HG02981 (cell line): ENCODE data around the gene SLC15A3.
"Not testable (repeated sequence)": the region's sequence is repeated elsewhere in the genome, so short reads cannot be mapped to it uniquely, and the experiment has no call there.

Experiments
- ATAC-seq: cut with Tn5 transposase; IDR thresholded peaks from one replicate; pipeline ENCODE4 v1.9.1; 2021; ENCODE audit warnings: mild to moderate bottlenecking, moderate library complexity; ENCODE audit not compliant: unreplicated experiment

SLC15A3 gene

GRCh38 chr11:60915248-60915914, 36.6 kb downstream of the SLC15A3 start:
- ATAC-seq, result peak; percentile 35

GRCh38 chr11:60914633-60915247, 37.2 kb downstream of the SLC15A3 start:
- ATAC-seq, result no peak

- peak; percentile 39 for ATAC-seq
Observed at GRCh38 chr11:60913793-60914632, 38.0 kb downstream of the SLC15A3 start, which contains the start of gene TMEM109. Gene TMEM109 (plus strand): TSS chr11:60914158. CDS start chr11:60919694, 5,536 bp downstream.

- no peak for ATAC-seq
Observed at GRCh38 chr11:60912851-60913528, 39.0 kb downstream of the SLC15A3 start.

- ATAC-seq, result no peak
Observed at GRCh38 chr11:60912223-60912850, 39.6 kb downstream of the SLC15A3 start.

GRCh38 chr11:60910711-60911380, 41.1 kb downstream of the SLC15A3 start:
- ATAC-seq, result no peak

- peak; percentile 30 for ATAC-seq
Observed at GRCh38 chr11:60910281-60910687, 41.7 kb downstream of the SLC15A3 start.

- ATAC-seq, result not testable (repeated sequence)
Observed at GRCh38 chr11:60909680-60910280, 42.2 kb downstream of the SLC15A3 start.

GRCh38 chr11:60908803-60909202, 43.2 kb downstream of the SLC15A3 start:
- no peak for ATAC-seq

- peak; percentile 71 for ATAC-seq
Observed at GRCh38 chr11:60906132-60906972, 45.6 kb downstream of the SLC15A3 start, which contains the start of gene PRPF19. Gene PRPF19 (minus strand): TSS chr11:60906585. CDS start chr11:60906382, 203 bp downstream.

- ATAC-seq, result no peak
Observed at GRCh38 chr11:60905551-60906113, 46.3 kb downstream of the SLC15A3 start.

- no peak for ATAC-seq
Observed at GRCh38 chr11:60905047-60905446, 46.9 kb downstream of the SLC15A3 start.

- ATAC-seq, result no peak
Observed at GRCh38 chr11:60902625-60903024, 49.4 kb downstream of the SLC15A3 start.

- ATAC-seq, result no peak
Observed at GRCh38 chr11:60900673-60901404, 51.1 kb downstream of the SLC15A3 start.

GRCh38 chr11:60899977-60900376, 52.0 kb downstream of the SLC15A3 start:
- no peak for ATAC-seq

GRCh38 chr11:60899046-60899936, 52.7 kb downstream of the SLC15A3 start:
- no peak for ATAC-seq

GRCh38 chr11:60897496-60897895, 54.5 kb downstream of the SLC15A3 start:
- no peak for ATAC-seq
